ENCODE measurements around the gene CALB2. TPM values are rescaled to one million over a fixed set of nuclear protein-coding genes. Genes with fewer than 3 reads are reported as not detected.

Gene CALB2
- total RNA-seq, 1 experiment from 2014 or later = 0.85 TPM

- no peaks in the 10 kb centered on the region for H3K9me3 ChIP-seq (ENCODE audit: control insufficient read depth, low read depth, low read length)
- H3K79me1 ChIP-seq (ENCODE audit: insufficient read depth, low read depth, low read length, poor library complexity, severe bottlenecking) = no peaks in the 10 kb centered on the region
- H2AFZ ChIP-seq (ENCODE audit: low read length) = no peak overlapping the region
- 0 out of 2 replicates have a peak overlapping the region, but pooled peaks have one; percentile 65 for H2BK15ac ChIP-seq (ENCODE audit: low read depth, low read length)
- no peak overlapping the region for H2BK12ac ChIP-seq (ENCODE audit: insufficient read length, low read depth, low read length)
- no peak overlapping the region for H4K91ac ChIP-seq (ENCODE audit: insufficient read length, low read depth, low read length)
- no peak overlapping the region for H3K4ac ChIP-seq (ENCODE audit: low read depth, low read length)
- no peak overlapping the region for H3K4me2 ChIP-seq (ENCODE audit: insufficient read depth, insufficient read length, low read length)
- peak; percentile 4 for DNase-seq
- H4K8ac ChIP-seq (replicated peaks; ENCODE audit: insufficient read length, low read depth, low read length) = no peak overlapping the region
- H3K9ac ChIP-seq (ENCODE audit: extremely low read depth, insufficient read length, low read length) = no peak overlapping the region
- H3K27me3 Mint-ChIP-seq (ENCODE audit: low read depth) = peaks cover 22% of the 10 kb centered on the region
- H3K4me1 ChIP-seq (ENCODE audit: insufficient read depth, low read length) = no peaks in the 10 kb centered on the region
- WGBS (ENCODE audit: extremely low coverage, insufficient read length, low lambda C conversion rate) = no CpG with 5 or more reads among the region's 3 CpGs
- H3K23me2 ChIP-seq (ENCODE audit: insufficient read length, low read depth, low read length, poor library complexity, severe bottlenecking) = no peaks in the 10 kb centered on the region
- H3K14ac ChIP-seq (ENCODE audit: insufficient read depth, low read length) = no peak overlapping the region
- no peak overlapping the region for H3K4me3 Mint-ChIP-seq
- no peak overlapping the region for H2BK5ac ChIP-seq (ENCODE audit: insufficient read length, low read length)
- no peaks in the 10 kb centered on the region for H4K20me1 ChIP-seq (ENCODE audit: control insufficient read depth, insufficient read depth, insufficient read length)
- H2BK120ac ChIP-seq (ENCODE audit: low read depth, low read length, poor library complexity, severe bottlenecking) = no peak overlapping the region
- H4K5ac ChIP-seq (ENCODE audit: insufficient read length, low read depth, low read length) = no peak overlapping the region
- H3K9me3 Mint-ChIP-seq = no peaks in the 10 kb centered on the region
- no peak overlapping the region for H2AK5ac ChIP-seq (ENCODE audit: insufficient read length, low read length)
- no peaks in the 10 kb centered on the region for H3K27me3 ChIP-seq (ENCODE audit: insufficient read depth, low read length)
- no peak overlapping the region for H3K56ac ChIP-seq (ENCODE audit: insufficient read length, low read depth, low read length)
- H2BK20ac ChIP-seq (ENCODE audit: low read depth, low read length, poor library complexity, severe bottlenecking) = no peak overlapping the region
- H3K18ac ChIP-seq (ENCODE audit: insufficient read length, low read depth, low read length) = no peak overlapping the region
- H3K27ac Mint-ChIP-seq = no peak overlapping the region
- no peaks in the 10 kb centered on the region for H3K79me2 ChIP-seq (ENCODE audit: insufficient read depth, low read length)
- H3K36me3 Mint-ChIP-seq (ENCODE audit: insufficient read depth in 1 of 3, low read depth in 3 of 3) = no peaks in the 10 kb centered on the region
- no peak overlapping the region for H3K27ac ChIP-seq (ENCODE audit: insufficient read length, low read depth, low read length)
- TF ChIP-seq CTCF (conservative IDR thresholded peaks at IDR 0.05) = no peak
- no peak overlapping the region for H3K23ac ChIP-seq (ENCODE audit: insufficient read length, low read depth, low read length)
- no peak overlapping the region for H3T11ph ChIP-seq (ENCODE audit: low read length)
- H3K4me1 Mint-ChIP-seq = peaks cover 4 to 6% of the 10 kb centered on the region in 2 experiments
Observed at GRCh38 chr16:71352466-71352865, 6.1 kb upstream of the CALB2 start.
